Lung (tissue), 12 donors: ENCODE measurements around the gene DLST. TPM values are rescaled to one million over a fixed set of nuclear protein-coding genes. Genes with fewer than 3 reads are reported as not detected.

Source experiments
- ATAC-seq: fragments of 200-7000 bp; cut with Tn5 transposase; one replicate; pipeline ENCODE4 v1.9.1; 2020; ENCODE audit warnings: moderate number of reproducible peaks; ENCODE audit not compliant: insufficient read depth, low FRiP score
- DNase-seq, 3 donors: peaks; one replicate each; pipeline ENCODE4 v3.0.0-alpha.2; 2013 to 2017
- H3K27ac ChIP-seq, 2 donors: one replicate each; pipeline ENCODE4 v1.5.1; 2013; ENCODE audit warnings: mild to moderate bottlenecking in 2 of 2, moderate library complexity in 2 of 2, control low read depth in 1 of 2, inconsistent platforms in 1 of 2, low read depth in 1 of 2, low read length in 1 of 2
- H3K27me3 ChIP-seq, 3 donors: one replicate each; pipeline ENCODE4 v1.5.1; 2013; ENCODE audit warnings: low read length in 2 of 3; ENCODE audit not compliant: control insufficient read depth in 3 of 3, insufficient read depth in 3 of 3
- H3K36me3 ChIP-seq, 4 donors: one replicate each; pipeline ENCODE4 v1.5.1; 2013; ENCODE audit warnings: low read length in 4 of 4, mild to moderate bottlenecking in 1 of 4, moderate library complexity in 1 of 4; ENCODE audit not compliant: control insufficient read depth in 4 of 4, insufficient read depth in 4 of 4
- H3K4me1 ChIP-seq, 5 donors: one replicate each; pipeline ENCODE4 v1.5.1; 2013; ENCODE audit warnings: low read length in 5 of 5, mild to moderate bottlenecking in 2 of 5, moderate library complexity in 1 of 5; ENCODE audit not compliant: control insufficient read depth in 5 of 5, insufficient read depth in 5 of 5
- H3K4me3 ChIP-seq: one replicate; pipeline ENCODE4 v1.5.1; 2013; ENCODE audit warnings: mild to moderate bottlenecking, control low read depth, moderate library complexity
- H3K9ac ChIP-seq, 2 donors: one replicate each; pipeline ENCODE4 v1.5.1; 2013; ENCODE audit warnings: low read length in 2 of 2, control low read depth in 1 of 2; ENCODE audit not compliant: insufficient read depth in 1 of 2
- H3K9me3 ChIP-seq, 4 donors: one replicate each; pipeline ENCODE4 v1.5.1; 2013; ENCODE audit warnings: low read length in 3 of 4, mild to moderate bottlenecking in 1 of 4, moderate library complexity in 1 of 4; ENCODE audit not compliant: control insufficient read depth in 4 of 4, insufficient read depth in 3 of 4
- CTCF ChIP-seq: IDR thresholded peaks from 2 replicates; pipeline ENCODE4 v1.5.1; 2012; ENCODE audit warnings: mild to moderate bottlenecking; ENCODE audit errors: control extremely low read depth, extremely low read depth
- WGBS, 2 donors: extraction: QIAGEN DNeasy Blood & Tissue Kit; methylation state at CpG; one replicate each; pipeline ENCODE4 v1.1.7; 2013; 5-methylcytosine and 5-hydroxymethylcytosine counted together
- polyA plus RNA-seq, 2 donors: library from polyadenylated mRNA; stranded (reverse); fragments of 200-250 nt; gene quantifications; one replicate each; pipeline ENCODE4 v1.2.1, GENCODE V29; 2013
- total RNA-seq, 2 donors: library from RNA; depleted of rRNA in 1 of 2; stranded (reverse); fragments of >200 nt in 1 of 2; gene quantifications; one replicate each; pipeline ENCODE4 v1.2.1, GENCODE V29; 2014 to 2021
- donor health status: control.
- donor health status: control.
- donor health status: Bipolar disorder and iron deficiency.
- donor health status: healthy.
- donor health status: DM: yes; HTN: yes; CAD: no.

DLST gene
- total and polyA plus RNA-seq, 4 donors: 37.3 to 79.1 (median 69.5) TPM

GRCh38 chr14:74913986-74914573 lies 32.4 kb downstream of the DLST start:
- H3K9ac ChIP-seq: no peak overlapping the region
- H3K4me3 ChIP-seq: no peak overlapping the region
- no peaks in the 10 kb centered on the region for H3K27me3 ChIP-seq
- no peaks in the 10 kb centered on the region for H3K9me3 ChIP-seq
- TF ChIP-seq CTCF: peak; percentile 42
- H3K4me1 ChIP-seq: peaks cover 0 to 25% (median 7%) of the 10 kb centered on the region in 5 donors
- H3K36me3 ChIP-seq: no peaks in the 10 kb centered on the region
- H3K27ac ChIP-seq: no peak overlapping the region
- 58 to 59% methylated on average over 6 of the region's 6 CpGs for WGBS, 2 donors
- no peak for ATAC-seq
- peak; percentile 85 to 92 (median 91) for DNase-seq

- 85 to 93% methylated on average over 4 of the region's 4 CpGs for WGBS, 2 donors
These were observed 33.7 kb downstream of the DLST start for GRCh38 chr14:74915426-74915825.

DNA sequence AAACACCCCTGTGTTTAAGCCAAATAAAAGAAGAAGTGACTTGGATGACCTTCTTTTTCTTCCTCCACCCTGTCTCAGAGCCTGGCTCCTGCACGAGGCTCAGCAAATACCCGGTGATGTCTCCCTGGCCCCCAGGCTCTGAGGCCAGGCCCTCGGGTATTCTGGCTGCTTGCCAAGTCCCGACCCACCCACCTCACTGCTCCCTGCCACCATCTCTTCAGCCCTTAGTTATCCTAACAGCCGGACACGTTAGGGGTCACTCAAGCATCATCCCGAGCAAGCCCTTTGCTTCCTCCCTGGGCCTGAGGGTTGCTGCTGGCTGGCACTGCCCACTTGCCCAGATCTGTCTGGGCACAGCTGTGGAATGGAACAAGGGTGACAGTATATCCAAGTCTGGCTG lies 34.1 kb downstream of the DLST start:
- 58 to 60% methylated on average over 7 of the region's 7 CpGs for WGBS, 2 donors
- Histone ChIP-seq H3K27ac (no peak overlapping the region), H3K9ac (no peak overlapping the region), H3K36me3 (no peaks in the 10 kb centered on the region), H3K4me3 (no peak overlapping the region), H3K9me3 (no peaks in the 10 kb centered on the region), H3K4me1 (peaks cover 0 to 25% (median 7%) of the 10 kb centered on the region in 5 donors), H3K27me3 (no peaks in the 10 kb centered on the region)
- no peak for TF ChIP-seq CTCF
- no peak for DNase-seq
- no peak for ATAC-seq

More at GRCh38 chr14:74915426-74915825, 33.7 kb downstream of the DLST start:
- Histone ChIP-seq H3K4me3 (no peak overlapping the region), H3K9ac (no peak overlapping the region), H3K27ac (no peak overlapping the region), H3K4me1 (peaks cover 0 to 25% (median 7%) of the 10 kb centered on the region in 5 donors), H3K9me3 (no peaks in the 10 kb centered on the region), H3K36me3 (no peaks in the 10 kb centered on the region), H3K27me3 (no peaks in the 10 kb centered on the region)
- ATAC-seq (no peak), DNase-seq (no peak)
- TF ChIP-seq CTCF: no peak

DNA sequence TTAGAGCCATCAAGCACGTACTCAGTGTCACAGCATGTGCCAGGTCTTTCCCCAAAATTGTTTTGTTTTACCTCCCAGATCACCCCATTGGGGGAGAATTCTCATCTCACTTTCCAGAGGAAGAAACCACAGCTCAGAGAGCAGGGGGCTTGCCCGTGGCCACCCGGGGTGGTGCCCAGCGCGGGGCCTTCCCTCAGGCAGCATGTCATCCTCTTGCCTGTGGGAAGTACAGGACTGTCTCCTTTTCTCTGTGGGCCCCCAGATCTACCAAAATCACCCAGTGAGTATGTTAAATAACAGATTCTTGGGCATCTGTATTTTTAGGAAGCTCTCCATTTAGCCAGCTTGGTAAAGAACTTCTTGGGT lies 35.4 kb downstream of the DLST start:
- Histone ChIP-seq H3K4me3 (no peak overlapping the region), H3K27me3 (peaks cover 0 to 2% (median 0%) of the 10 kb centered on the region in 3 donors), H3K36me3 (no peaks in the 10 kb centered on the region), H3K27ac (peak overlapping the region; percentile 24 to 49), H3K9me3 (no peaks in the 10 kb centered on the region), H3K4me1 (peaks cover 0 to 25% (median 7%) of the 10 kb centered on the region in 5 donors), H3K9ac (no peak overlapping the region)
- 92 to 93% methylated on average over 5 of the region's 5 CpGs for WGBS, 2 donors
- no peak for DNase-seq
- no peak for ATAC-seq
- TF ChIP-seq CTCF: no peak
